ENCODE measurements around the gene MAN2A2.

MAN2A2 gene

DNA sequence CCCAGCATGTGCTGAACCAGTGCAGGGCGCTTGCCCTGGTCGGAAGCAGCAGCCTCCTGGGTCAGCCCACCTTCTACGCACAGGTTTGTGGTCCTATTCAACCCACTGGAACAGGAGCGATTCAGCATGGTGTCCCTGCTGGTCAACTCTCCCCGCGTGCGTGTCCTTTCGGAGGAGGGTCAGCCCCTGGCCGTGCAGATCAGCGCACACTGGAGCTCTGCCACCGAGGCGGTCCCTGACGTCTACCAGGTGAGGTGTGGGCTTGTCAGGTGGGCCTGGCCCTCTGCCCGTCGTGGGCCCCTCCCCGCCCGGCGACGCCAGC is 8.2 kb downstream of the MAN2A2 start:
- H3K4me3 ChIP-seq (ENCODE audit: low read depth, low read length): no peak overlapping the region
- peaks cover 5% of the 10 kb centered on the region for H3K36me3 ChIP-seq (ENCODE audit: control insufficient read depth, insufficient read depth, low read length)
- no peaks in the 10 kb centered on the region for H3K4me1 ChIP-seq (ENCODE audit: control insufficient read depth, insufficient read depth, low read length)

GRCh38 chr15:90911906-90912769 is 9.0 kb downstream of the MAN2A2 start:
- H3K9ac ChIP-seq (ENCODE audit: low read depth, low read length): no peak overlapping the region
- H3K27me3 ChIP-seq (ENCODE audit: control insufficient read depth, insufficient read depth, low read length): no peaks in the 10 kb centered on the region
- H3K36me3 ChIP-seq (ENCODE audit: control insufficient read depth, insufficient read depth, low read length): peaks cover 5% of the 10 kb centered on the region
- no peaks in the 10 kb centered on the region for H3K9me3 ChIP-seq (ENCODE audit: control insufficient read depth, insufficient read depth, low read length)
- H3K4me3 ChIP-seq (ENCODE audit: low read depth, low read length): no peak overlapping the region
- H3K4me1 ChIP-seq (ENCODE audit: control insufficient read depth, insufficient read depth, low read length): no peaks in the 10 kb centered on the region

More for the DNA sequence above, 8.2 kb downstream of the MAN2A2 start:
- H3K27me3 ChIP-seq (ENCODE audit: control insufficient read depth, insufficient read depth, low read length): no peaks in the 10 kb centered on the region
- H3K9ac ChIP-seq (ENCODE audit: low read depth, low read length): no peak overlapping the region
- no peaks in the 10 kb centered on the region for H3K9me3 ChIP-seq (ENCODE audit: control insufficient read depth, insufficient read depth, low read length)

DNA sequence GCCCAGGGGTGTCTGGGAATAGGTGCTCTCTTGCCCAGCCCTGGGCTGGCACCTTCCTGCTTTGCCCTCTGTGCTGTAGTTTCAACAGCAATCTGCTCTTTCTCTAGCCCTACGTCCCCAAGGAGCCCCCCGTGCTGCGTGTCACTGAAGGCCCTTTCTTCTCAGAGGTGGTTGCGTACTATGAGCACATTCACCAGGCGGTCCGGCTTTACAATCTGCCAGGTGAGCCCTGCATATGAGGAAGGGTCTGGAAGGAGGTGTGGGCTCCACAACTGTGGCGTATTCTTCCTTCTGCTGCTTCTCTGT is 9.6 kb downstream of the MAN2A2 start:
- no peak overlapping the region for H3K4me3 ChIP-seq (ENCODE audit: low read depth, low read length)
- no peak overlapping the region for H3K9ac ChIP-seq (ENCODE audit: low read depth, low read length)
- no peaks in the 10 kb centered on the region for H3K4me1 ChIP-seq (ENCODE audit: control insufficient read depth, insufficient read depth, low read length)
- H3K27me3 ChIP-seq (ENCODE audit: control insufficient read depth, insufficient read depth, low read length): no peaks in the 10 kb centered on the region
- peaks cover 5% of the 10 kb centered on the region for H3K36me3 ChIP-seq (ENCODE audit: control insufficient read depth, insufficient read depth, low read length)
- H3K9me3 ChIP-seq (ENCODE audit: control insufficient read depth, insufficient read depth, low read length): no peaks in the 10 kb centered on the region

- H3K36me3 ChIP-seq (ENCODE audit: control insufficient read depth, insufficient read depth, low read length): peaks cover 5% of the 10 kb centered on the region
- no peaks in the 10 kb centered on the region for H3K4me1 ChIP-seq (ENCODE audit: control insufficient read depth, insufficient read depth, low read length)
- H3K9me3 ChIP-seq (ENCODE audit: control insufficient read depth, insufficient read depth, low read length): no peaks in the 10 kb centered on the region
- H3K9ac ChIP-seq (ENCODE audit: low read depth, low read length): no peak overlapping the region
- H3K27me3 ChIP-seq (ENCODE audit: control insufficient read depth, insufficient read depth, low read length): no peaks in the 10 kb centered on the region
- H3K4me3 ChIP-seq (ENCODE audit: low read depth, low read length): no peak overlapping the region
Measured at GRCh38 chr15:90913398-90913944, 10.4 kb downstream of the MAN2A2 start.

- no peak overlapping the region for H3K4me3 ChIP-seq (ENCODE audit: low read depth, low read length)
- H3K9me3 ChIP-seq (ENCODE audit: control insufficient read depth, insufficient read depth, low read length): no peaks in the 10 kb centered on the region
- no peak overlapping the region for H3K9ac ChIP-seq (ENCODE audit: low read depth, low read length)
- H3K36me3 ChIP-seq (ENCODE audit: control insufficient read depth, insufficient read depth, low read length): peaks cover 7% of the 10 kb centered on the region
- H3K27me3 ChIP-seq (ENCODE audit: control insufficient read depth, insufficient read depth, low read length): no peaks in the 10 kb centered on the region
- H3K4me1 ChIP-seq (ENCODE audit: control insufficient read depth, insufficient read depth, low read length): no peaks in the 10 kb centered on the region
Measured at GRCh38 chr15:90914305-90915080, 11.4 kb downstream of the MAN2A2 start.

DNA sequence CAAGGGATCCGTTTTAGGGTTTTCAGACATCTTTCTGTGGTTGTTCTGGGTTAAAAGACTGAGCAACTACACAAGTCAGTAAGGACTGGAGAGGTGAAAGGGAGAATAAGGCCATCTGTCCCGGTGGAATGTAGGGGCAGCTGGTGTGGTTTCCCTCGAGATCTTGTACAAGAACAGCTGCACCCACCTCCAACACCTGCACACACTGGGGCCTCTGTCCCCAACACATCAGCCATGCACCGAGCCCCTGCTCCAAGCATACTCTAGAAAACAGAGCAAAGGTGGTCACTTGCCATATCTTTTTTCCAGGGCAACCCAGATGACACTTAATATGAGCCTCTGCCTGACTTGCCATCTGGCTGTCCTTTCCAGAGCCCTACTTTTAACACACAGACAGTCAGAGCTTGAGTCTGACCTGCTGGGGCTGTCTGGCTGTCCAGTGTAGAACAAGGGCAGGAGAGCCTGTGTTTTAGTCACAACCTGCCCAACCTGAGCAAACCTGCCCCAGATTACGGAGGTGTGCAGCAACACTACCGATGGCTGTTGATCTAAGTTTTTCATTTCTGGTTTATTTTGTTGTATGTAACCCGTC is 12.2 kb downstream of the MAN2A2 start:
- no peak overlapping the region for H3K4me3 ChIP-seq (ENCODE audit: low read depth, low read length)
- no peaks in the 10 kb centered on the region for H3K9me3 ChIP-seq (ENCODE audit: control insufficient read depth, insufficient read depth, low read length)
- H3K4me1 ChIP-seq (ENCODE audit: control insufficient read depth, insufficient read depth, low read length): no peaks in the 10 kb centered on the region
- H3K36me3 ChIP-seq (ENCODE audit: control insufficient read depth, insufficient read depth, low read length): peaks cover 12% of the 10 kb centered on the region
- no peak overlapping the region for H3K9ac ChIP-seq (ENCODE audit: low read depth, low read length)
- no peaks in the 10 kb centered on the region for H3K27me3 ChIP-seq (ENCODE audit: control insufficient read depth, insufficient read depth, low read length)

DNA sequence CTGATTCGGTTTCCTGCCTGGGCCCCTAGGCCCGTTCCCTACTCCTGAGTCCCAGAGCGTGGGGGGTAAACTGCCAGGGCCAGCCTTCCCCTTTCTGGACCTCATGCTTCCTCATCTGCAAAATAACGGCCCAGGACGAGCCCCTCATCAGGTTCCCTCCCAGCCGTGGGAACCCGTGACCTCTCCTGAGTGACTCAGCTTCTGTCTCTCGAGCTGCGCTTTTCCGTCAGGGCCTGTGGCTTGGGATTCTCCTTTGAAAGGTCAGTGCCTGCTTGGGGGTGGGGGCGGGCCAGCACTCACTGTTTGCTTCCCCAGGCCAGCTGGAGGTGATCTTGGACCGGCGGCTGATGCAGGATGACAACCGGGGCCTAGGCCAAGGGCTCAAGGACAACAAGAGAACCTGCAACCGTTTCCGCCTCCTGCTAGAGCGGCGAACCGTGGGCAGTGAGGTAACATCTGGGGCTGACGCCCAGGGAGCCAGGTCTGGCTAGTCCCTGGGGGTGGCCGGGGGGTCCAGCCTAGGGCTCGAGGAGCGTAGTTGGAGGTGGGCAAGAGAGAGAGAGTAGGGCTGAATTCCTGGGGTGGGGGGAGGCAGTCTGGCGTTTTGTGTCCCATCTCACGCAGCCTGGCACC is 12.8 kb downstream of the MAN2A2 start:
- Histone ChIP-seq H3K4me3 (ENCODE audit: low read depth, low read length) (no peak overlapping the region), H3K9ac (ENCODE audit: low read depth, low read length) (no peak overlapping the region), H3K27me3 (ENCODE audit: control insufficient read depth, insufficient read depth, low read length) (no peaks in the 10 kb centered on the region), H3K9me3 (ENCODE audit: control insufficient read depth, insufficient read depth, low read length) (no peaks in the 10 kb centered on the region), H3K36me3 (ENCODE audit: control insufficient read depth, insufficient read depth, low read length) (peaks cover 12% of the 10 kb centered on the region), H3K4me1 (ENCODE audit: control insufficient read depth, insufficient read depth, low read length) (no peaks in the 10 kb centered on the region)

DNA sequence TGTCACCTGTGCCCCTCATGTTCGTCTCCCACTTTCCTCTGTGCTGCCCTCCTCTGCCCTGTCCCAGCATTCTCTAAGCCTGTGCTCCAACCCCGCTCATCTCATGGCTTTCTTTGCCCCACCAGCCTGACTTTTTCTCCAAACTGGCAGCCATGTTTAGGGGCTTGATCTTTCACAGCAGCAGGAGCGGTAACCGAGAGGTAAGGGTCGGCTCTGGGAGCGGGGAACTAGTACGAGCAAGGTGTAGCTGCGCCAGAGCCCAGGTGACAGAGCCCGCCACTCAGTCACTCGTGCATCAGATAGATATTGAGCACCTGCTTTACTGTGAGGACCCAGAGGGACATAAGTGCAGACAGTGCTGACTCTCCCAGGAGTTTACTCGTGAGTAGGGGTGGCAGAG is 13.4 kb downstream of the MAN2A2 start:
- no peaks in the 10 kb centered on the region for H3K9me3 ChIP-seq (ENCODE audit: control insufficient read depth, insufficient read depth, low read length)
- peaks cover 9% of the 10 kb centered on the region for H3K36me3 ChIP-seq (ENCODE audit: control insufficient read depth, insufficient read depth, low read length)
- H3K9ac ChIP-seq (ENCODE audit: low read depth, low read length): no peak overlapping the region
- no peaks in the 10 kb centered on the region for H3K4me1 ChIP-seq (ENCODE audit: control insufficient read depth, insufficient read depth, low read length)
- H3K4me3 ChIP-seq (ENCODE audit: low read depth, low read length): no peak overlapping the region
- no peaks in the 10 kb centered on the region for H3K27me3 ChIP-seq (ENCODE audit: control insufficient read depth, insufficient read depth, low read length)

DNA sequence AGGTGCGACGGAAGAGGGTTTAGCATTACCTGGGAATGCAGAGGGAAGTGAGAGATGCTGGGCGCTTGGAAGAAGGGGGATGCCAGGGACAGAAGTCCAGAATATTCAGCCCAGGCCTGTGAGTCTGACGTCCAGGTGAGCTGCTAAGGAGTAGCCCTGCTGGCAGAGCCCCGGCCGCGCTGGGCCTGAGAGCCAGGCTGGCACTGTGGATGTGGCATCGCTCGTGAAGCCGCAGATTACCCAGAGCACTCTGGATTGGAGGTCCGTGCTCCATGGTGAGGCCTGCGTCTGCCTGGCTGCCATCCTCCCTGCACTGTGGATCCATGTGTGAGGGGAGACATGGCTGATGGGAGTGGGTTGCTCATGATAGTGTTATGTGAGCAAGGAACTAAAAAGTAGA is 14.5 kb downstream of the MAN2A2 start:
- H3K9ac ChIP-seq (ENCODE audit: low read depth, low read length): no peak overlapping the region
- peaks cover 9% of the 10 kb centered on the region for H3K36me3 ChIP-seq (ENCODE audit: control insufficient read depth, insufficient read depth, low read length)
- H3K27me3 ChIP-seq (ENCODE audit: control insufficient read depth, insufficient read depth, low read length): no peaks in the 10 kb centered on the region
- no peak overlapping the region for H3K4me3 ChIP-seq (ENCODE audit: low read depth, low read length)
- no peaks in the 10 kb centered on the region for H3K9me3 ChIP-seq (ENCODE audit: control insufficient read depth, insufficient read depth, low read length)
- no peaks in the 10 kb centered on the region for H3K4me1 ChIP-seq (ENCODE audit: control insufficient read depth, insufficient read depth, low read length)

DNA sequence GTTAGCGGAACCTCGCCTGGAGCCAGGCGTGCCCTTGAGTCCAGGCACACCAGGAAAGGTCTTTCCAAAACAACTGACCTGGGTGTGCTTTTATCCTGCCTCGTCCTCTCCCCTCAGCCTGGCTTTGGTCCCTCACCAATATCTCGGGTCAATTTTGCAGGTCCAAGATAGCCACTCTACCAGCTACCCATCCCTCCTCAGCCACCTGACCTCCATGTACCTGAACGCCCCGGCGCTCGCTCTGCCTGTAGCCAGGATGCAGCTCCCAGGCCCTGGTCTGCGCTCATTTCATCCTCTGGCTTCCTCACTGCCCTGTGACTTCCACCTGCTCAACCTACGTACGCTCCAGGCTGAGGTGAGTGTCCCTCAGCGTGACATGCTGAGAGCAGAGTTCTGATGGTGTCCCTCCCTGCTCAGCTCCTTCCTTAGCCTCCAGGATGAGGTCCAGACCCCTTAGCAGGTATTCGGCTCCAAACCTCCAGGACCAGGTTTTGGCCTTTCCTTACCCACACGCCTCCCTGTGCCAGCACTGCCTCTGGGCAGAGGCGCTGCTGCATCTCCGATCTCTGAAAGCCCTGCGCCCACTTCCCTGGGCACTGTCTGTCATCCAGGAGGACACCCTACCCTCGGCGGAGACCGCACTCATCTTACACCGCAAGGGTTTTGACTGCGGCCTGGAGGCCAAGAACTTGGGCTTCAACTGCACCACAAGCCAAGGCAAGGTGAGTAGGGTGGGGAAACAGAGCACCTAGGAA is 15.1 kb downstream of the MAN2A2 start:
- peaks cover 9% of the 10 kb centered on the region for H3K36me3 ChIP-seq (ENCODE audit: control insufficient read depth, insufficient read depth, low read length)

GRCh38 chr15:90918835-90919234 is 15.7 kb downstream of the MAN2A2 start:
- no peak overlapping the region for H3K9ac ChIP-seq (ENCODE audit: low read depth, low read length)
- H3K4me3 ChIP-seq (ENCODE audit: low read depth, low read length): no peak overlapping the region
- H3K4me1 ChIP-seq (ENCODE audit: control insufficient read depth, insufficient read depth, low read length): no peaks in the 10 kb centered on the region
- no peaks in the 10 kb centered on the region for H3K27me3 ChIP-seq (ENCODE audit: control insufficient read depth, insufficient read depth, low read length)
- peaks cover 9% of the 10 kb centered on the region for H3K36me3 ChIP-seq (ENCODE audit: control insufficient read depth, insufficient read depth, low read length)
- H3K9me3 ChIP-seq (ENCODE audit: control insufficient read depth, insufficient read depth, low read length): no peaks in the 10 kb centered on the region

More for the DNA sequence above, 15.1 kb downstream of the MAN2A2 start:
- Histone ChIP-seq H3K4me3 (ENCODE audit: low read depth, low read length) (no peak overlapping the region), H3K9ac (ENCODE audit: low read depth, low read length) (no peak overlapping the region), H3K4me1 (ENCODE audit: control insufficient read depth, insufficient read depth, low read length) (no peaks in the 10 kb centered on the region), H3K27me3 (ENCODE audit: control insufficient read depth, insufficient read depth, low read length) (no peaks in the 10 kb centered on the region), H3K9me3 (ENCODE audit: control insufficient read depth, insufficient read depth, low read length) (no peaks in the 10 kb centered on the region)
